Ishikawa (cell line): ENCODE data around the gene FUS.

Experiments
- CEBPB ChIP-seq: IDR thresholded peaks from 2 replicates; pipeline ENCODE4 v1.6.1; 2012
- CREB1 ChIP-seq: IDR thresholded peaks from 2 replicates; pipeline ENCODE4 v1.6.1; 2012; ENCODE audit warnings: low read depth
- EGR1 ChIP-seq: IDR thresholded peaks from 2 replicates; pipeline ENCODE4 v1.6.1; 2012
- EP300 ChIP-seq: IDR thresholded peaks from 2 replicates; pipeline ENCODE4 v1.6.1; 2012; ENCODE audit warnings: borderline replicate concordance
- FOXM1 ChIP-seq: IDR thresholded peaks from 2 replicates; pipeline ENCODE4 v1.6.1; 2012; ENCODE audit warnings: low read depth, borderline replicate concordance
- MAX ChIP-seq: IDR thresholded peaks from 2 replicates; pipeline ENCODE4 v1.6.1; 2012
- NFIC ChIP-seq: IDR thresholded peaks from 2 replicates; pipeline ENCODE4 v1.6.1; 2012
- RAD21 ChIP-seq: IDR thresholded peaks from 2 replicates; pipeline ENCODE4 v1.6.1; 2012; ENCODE audit warnings: low read depth
- REST ChIP-seq: IDR thresholded peaks from 2 replicates; pipeline ENCODE4 v1.6.1; 2012; ENCODE audit warnings: low read depth, mild to moderate bottlenecking
- TAF1 ChIP-seq: IDR thresholded peaks from 2 replicates; pipeline ENCODE4 v1.6.1; 2012; ENCODE audit warnings: low read depth, mild to moderate bottlenecking
- TCF12 ChIP-seq: IDR thresholded peaks from 2 replicates; pipeline ENCODE4 v1.6.1; 2012; ENCODE audit warnings: low read depth
- TEAD4 ChIP-seq: IDR thresholded peaks from 2 replicates; pipeline ENCODE4 v1.6.1; 2012
- USF1 ChIP-seq: IDR thresholded peaks from 2 replicates; pipeline ENCODE4 v1.6.1; 2012
- YY1 ChIP-seq: IDR thresholded peaks from 2 replicates; pipeline ENCODE4 v1.6.1; 2012; ENCODE audit warnings: low read depth
- ZBTB7A ChIP-seq: IDR thresholded peaks from 2 replicates; pipeline ENCODE4 v1.6.1; 2012; ENCODE audit warnings: low read depth

The FUS gene

GRCh38 chr16:31196324-31197088 lies 16.6 kb downstream of the FUS start:
- TF ChIP-seq REST (no peak), CEBPB (0 out of 2 replicates have a peak, but pooled peaks have one; percentile 36)

GRCh38 chr16:31198207-31198882 lies 18.4 kb downstream of the FUS start:
- TF ChIP-seq FOXM1: no peak

GRCh38 chr16:31199430-31200041 lies 19.6 kb downstream of the FUS start:
- TF ChIP-seq EGR1 (no peak), YY1 (no peak), EP300 (no peak), USF1 (no peak), CREB1 (no peak), ZBTB7A (no peak), REST (no peak), MAX (no peak), TAF1 (no peak), CEBPB (no peak), FOXM1 (no peak), RAD21 (no peak), TEAD4 (no peak), TCF12 (no peak)

GRCh38 chr16:31200821-31201568 lies 21.1 kb downstream of the FUS start:
- TF ChIP-seq ZBTB7A: no peak
- no peak for TF ChIP-seq USF1
- no peak for TF ChIP-seq TEAD4
- no peak for TF ChIP-seq NFIC
- no peak for TF ChIP-seq REST
- TF ChIP-seq YY1: no peak
- no peak for TF ChIP-seq TAF1
- no peak for TF ChIP-seq EP300
- TF ChIP-seq CREB1: no peak
- TF ChIP-seq FOXM1: no peak
- TF ChIP-seq EGR1: no peak
- no peak for TF ChIP-seq CEBPB
